Upper lobe of left lung (tissue), 4 donors: ENCODE measurements around the gene COL23A1.

ENCODE experiments used
- POLR2A ChIP-seq, 4 donors: fragments of 450-650 bp; IDR thresholded peaks; one replicate each; pipeline ENCODE4 v1.5.1; 2016 to 2017; ENCODE audit warnings: antibody characterized with exemption in 4 of 4, mild to moderate bottlenecking in 2 of 4
- TF ChIP-seq, protein P1 (sequence below), 6 experiments: fragments of 450-650 bp in 4 of 6; fragments of 200-600 bp in 2 of 6; sonication (generic) in 2 of 6; IDR thresholded peaks; one replicate each; pipeline ENCODE4 v1.5.1; 2016 to 2019; ENCODE audit warnings: antibody characterized with exemption in 6 of 6

DNA sequence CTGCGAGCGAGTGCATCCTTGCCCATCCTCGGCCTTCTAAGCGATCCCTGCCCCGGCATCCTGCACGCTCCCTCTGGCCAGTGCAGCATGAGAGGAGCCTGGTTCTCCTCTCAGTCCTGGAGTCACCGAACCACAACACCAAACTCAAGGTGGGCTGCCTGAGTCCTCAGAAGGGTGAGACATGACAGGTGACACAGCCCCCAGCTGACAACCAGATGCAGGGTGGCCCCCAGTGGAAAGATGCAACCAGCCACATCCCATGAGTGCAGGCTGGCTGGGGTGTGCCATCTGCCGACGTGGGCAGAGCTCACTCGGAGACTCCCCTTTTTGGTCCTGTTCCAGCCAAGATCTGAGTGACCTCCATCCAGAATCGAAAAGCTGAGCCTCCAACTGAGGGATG, 58.4 kb downstream of the COL23A1 start:
- no peak for TF ChIP-seq POLR2A (IDR thresholded peaks at IDR 0.05)
- TF ChIP-seq, protein P1, sequence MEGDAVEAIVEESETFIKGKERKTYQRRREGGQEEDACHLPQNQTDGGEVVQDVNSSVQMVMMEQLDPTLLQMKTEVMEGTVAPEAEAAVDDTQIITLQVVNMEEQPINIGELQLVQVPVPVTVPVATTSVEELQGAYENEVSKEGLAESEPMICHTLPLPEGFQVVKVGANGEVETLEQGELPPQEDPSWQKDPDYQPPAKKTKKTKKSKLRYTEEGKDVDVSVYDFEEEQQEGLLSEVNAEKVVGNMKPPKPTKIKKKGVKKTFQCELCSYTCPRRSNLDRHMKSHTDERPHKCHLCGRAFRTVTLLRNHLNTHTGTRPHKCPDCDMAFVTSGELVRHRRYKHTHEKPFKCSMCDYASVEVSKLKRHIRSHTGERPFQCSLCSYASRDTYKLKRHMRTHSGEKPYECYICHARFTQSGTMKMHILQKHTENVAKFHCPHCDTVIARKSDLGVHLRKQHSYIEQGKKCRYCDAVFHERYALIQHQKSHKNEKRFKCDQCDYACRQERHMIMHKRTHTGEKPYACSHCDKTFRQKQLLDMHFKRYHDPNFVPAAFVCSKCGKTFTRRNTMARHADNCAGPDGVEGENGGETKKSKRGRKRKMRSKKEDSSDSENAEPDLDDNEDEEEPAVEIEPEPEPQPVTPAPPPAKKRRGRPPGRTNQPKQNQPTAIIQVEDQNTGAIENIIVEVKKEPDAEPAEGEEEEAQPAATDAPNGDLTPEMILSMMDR (IDR thresholded peaks at IDR 0.05), result no peak
